ENCODE results near the gene CRIM1.

Gene CRIM1

DNA sequence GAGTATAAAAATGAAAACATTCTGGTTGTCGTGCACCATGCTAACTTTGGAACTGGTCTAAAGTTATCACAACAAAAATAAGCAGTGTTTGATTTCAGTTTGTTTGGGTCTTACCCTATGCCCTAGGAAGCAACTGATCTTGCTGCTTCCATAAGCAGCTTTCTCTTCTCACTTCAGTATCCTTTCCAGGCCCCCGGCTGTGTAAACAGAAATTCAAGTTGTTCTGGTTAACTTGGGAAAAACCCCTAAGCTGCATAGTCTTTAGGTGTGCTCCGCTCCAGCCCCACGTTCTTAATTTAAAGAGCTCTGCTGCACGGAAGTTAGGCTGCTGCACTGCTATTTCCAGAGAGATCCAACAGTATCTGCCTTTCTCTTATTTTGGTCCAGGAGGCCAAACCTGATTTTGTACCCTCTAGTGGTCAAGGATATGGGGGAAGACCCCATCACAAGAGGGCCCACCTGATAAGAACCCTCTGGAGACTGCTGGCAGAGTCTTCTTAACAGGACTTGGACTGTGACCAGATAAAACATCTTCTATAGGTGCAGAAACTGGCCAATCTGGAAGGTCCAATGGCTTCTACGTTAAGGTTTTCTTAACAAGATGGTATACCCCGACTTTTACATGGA, 173.3 kb downstream of the CRIM1 start:
- TF ChIP-seq CTCF (IDR thresholded peaks at IDR 0.05) (no peak), ZFX (IDR thresholded peaks at IDR 0.05; ENCODE audit: borderline replicate concordance) (no peak)
- H3K27ac ChIP-seq: no peak overlapping the region

- no peak overlapping the region for H3K27ac ChIP-seq
- TF ChIP-seq CTCF (IDR thresholded peaks at IDR 0.05) (no peak), ZFX (IDR thresholded peaks at IDR 0.05; ENCODE audit: borderline replicate concordance) (no peak)
Measured at GRCh38 chr2:36530178-36530982, 174.8 kb downstream of the CRIM1 start.

- TF ChIP-seq ZFX (IDR thresholded peaks at IDR 0.05; ENCODE audit: borderline replicate concordance) (no peak), CTCF (IDR thresholded peaks at IDR 0.05) (no peak)
- H3K27ac ChIP-seq: no peak overlapping the region
Measured at GRCh38 chr2:36530983-36531354, 175.4 kb downstream of the CRIM1 start.

- TF ChIP-seq CTCF (IDR thresholded peaks at IDR 0.05): no peak
- TF ChIP-seq ZFX (IDR thresholded peaks at IDR 0.05; ENCODE audit: borderline replicate concordance): no peak
- H3K27ac ChIP-seq: no peak overlapping the region
Measured at GRCh38 chr2:36534275-36534799, 178.8 kb downstream of the CRIM1 start.

GRCh38 chr2:36535099-36535498, 179.5 kb downstream of the CRIM1 start:
- TF ChIP-seq ZFX (IDR thresholded peaks at IDR 0.05; ENCODE audit: borderline replicate concordance): no peak
- TF ChIP-seq CTCF (IDR thresholded peaks at IDR 0.05): no peak
- no peak overlapping the region for H3K27ac ChIP-seq

DNA sequence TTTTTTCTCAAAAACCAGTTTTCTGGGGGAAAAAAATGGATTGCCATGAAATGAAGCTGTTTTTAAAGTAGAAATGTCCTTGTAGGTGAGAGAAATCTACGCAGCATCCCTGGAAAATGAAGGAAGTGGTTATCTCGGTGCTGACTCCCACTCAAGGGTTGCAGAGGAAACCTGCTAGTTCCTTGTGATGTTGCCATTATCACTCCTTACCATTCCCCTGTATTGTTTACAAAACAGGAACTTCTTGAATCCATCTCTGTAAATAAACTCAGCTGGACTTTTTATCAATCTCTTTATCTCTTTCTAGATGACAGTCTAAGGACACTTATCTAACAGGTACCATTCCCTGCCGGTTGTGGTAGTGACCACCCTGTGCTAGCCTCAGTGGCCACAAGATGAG, 181.2 kb downstream of the CRIM1 start:
- no peak overlapping the region for H3K27ac ChIP-seq
- TF ChIP-seq ZFX (IDR thresholded peaks at IDR 0.05; ENCODE audit: borderline replicate concordance): no peak
- TF ChIP-seq CTCF (IDR thresholded peaks at IDR 0.05): no peak

DNA sequence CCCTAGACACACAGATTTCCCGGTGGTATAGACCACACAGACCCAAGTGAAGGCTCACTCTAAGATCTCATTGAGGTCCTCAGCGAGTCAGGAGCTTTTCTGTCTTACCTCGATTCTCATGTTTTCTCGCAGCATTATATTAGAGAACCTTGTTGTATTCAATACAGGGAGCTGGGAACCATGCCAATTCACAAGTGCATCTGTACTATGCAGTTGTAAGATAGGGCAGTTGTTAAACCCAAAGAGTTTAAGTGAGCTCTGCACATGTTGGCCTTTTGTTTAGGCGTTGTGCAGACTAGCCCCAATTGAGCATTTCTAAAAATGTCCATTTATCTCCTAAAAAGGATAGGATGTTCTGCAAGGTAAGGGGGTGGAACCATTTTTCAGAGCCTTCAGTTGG, 182.8 kb downstream of the CRIM1 start:
- no peak overlapping the region for H3K27ac ChIP-seq
- TF ChIP-seq CTCF (IDR thresholded peaks at IDR 0.05) (no peak), ZFX (IDR thresholded peaks at IDR 0.05; ENCODE audit: borderline replicate concordance) (no peak)

All from 22Rv1 (cell line).